HG02678 (cell line): ENCODE measurements around the gene COL4A2.

Experiments
- ATAC-seq: cut with Tn5 transposase; IDR thresholded peaks from one replicate; pipeline ENCODE4 v1.9.1; 2021; ENCODE audit warnings: mild to moderate bottlenecking, moderate library complexity; ENCODE audit not compliant: unreplicated experiment

COL4A2 gene

DNA sequence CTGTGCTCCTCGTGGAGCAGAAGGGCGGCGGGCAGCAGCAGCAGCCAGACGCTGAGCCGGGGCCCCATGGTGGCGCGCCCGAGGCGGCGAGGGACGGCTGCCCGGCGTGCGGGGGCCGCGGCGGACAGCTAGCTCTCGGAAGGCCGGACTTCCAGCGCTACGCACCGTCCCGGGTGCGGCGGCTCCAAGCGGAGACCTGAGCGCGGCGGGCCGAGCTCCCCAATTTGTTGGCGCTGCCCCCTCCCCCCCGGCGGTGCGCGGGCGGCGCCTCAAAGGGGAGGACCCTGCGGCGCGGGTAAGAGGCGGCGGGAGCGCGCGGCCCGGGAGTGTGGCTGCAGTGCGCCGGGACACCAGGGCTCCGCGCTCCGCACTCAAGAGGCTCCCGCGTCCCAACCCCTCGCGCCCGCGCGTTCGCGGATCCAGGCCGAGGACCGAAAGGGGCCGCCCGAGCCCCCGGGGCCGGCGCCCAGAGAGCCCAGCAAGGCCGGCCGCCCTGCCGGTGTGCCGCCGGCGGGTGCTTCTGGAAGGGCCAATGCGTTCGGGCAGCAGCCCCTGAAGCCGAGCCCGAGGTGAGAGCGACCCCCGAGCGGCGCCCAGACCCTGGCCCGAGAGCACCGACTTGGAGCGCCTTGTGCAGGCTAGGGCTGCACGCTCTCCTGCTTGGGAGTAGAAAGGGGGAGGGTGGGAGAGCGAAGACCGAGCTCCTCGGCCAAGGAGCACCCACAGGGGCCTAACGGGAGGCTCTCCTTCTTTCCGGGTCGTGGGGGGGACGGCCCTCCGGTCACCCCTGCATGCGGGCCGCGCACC lies at the start of gene COL4A2, which contains the start of gene COL4A1:
Gene COL4A2, plus strand, starts transcription at position 325 of the 807 bp plus-strand sequence. CDS start 620 bp downstream, outside the sequence.
Gene COL4A1, minus strand, starts transcription at position 198 of the 807 bp plus-strand sequence. Its CDS starts 130 bp downstream, at position 68.
- no peak for ATAC-seq

DNA sequence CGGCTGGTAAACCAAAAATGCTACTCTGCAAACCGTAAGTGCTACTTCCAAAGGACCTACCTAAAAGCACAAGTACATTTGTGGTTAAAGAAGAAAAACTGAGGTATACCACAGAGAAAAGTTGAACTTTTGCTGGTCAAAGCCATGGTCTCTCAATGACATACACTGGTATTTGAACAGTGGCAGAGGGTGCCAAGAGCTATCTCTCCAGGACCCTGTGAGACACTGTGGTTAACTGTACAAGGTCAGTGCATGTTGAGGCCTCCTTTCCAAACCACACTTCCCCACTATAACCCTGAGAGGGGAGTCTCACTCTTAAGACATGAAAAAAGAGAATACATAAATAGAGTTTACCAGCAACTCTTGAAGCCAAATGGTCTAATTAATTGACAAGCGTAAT lies 49.7 kb upstream of the COL4A2 start:
- no peak for ATAC-seq

DNA sequence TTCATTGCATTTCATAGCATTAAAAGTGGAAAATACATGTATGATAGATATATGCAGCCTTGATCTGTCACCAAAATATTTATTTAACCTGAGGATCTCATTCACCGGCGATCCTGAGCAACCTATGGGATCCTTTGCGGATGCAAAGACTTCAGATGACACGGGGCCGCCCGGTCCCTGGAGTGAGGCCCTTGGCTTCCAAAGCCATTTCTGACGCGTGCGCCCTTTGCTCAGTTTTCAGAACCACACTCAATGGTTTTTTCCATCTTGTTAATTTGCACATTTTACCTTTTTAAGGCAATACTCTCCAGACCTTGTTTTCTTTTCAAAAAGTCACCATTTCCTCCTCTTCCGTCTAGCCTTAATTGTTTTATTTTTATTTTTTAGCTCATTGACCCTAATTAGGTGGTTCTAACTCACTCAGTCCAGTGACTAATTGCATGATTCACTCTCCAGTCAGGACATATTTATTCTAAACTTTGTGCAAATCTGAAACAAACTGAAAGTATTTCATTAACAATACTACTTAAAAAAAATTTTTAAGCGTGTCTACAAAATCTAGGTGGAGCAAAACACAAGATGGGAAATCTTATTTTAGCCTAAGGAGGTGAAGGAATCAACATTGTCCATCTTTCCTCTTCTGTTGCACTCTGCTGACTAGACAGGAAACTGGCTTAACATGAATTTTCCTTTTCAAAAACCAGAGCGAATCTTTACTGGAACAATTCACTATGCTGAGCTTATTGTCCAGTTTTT lies 48.0 kb upstream of the COL4A2 start:
- no peak for ATAC-seq

DNA sequence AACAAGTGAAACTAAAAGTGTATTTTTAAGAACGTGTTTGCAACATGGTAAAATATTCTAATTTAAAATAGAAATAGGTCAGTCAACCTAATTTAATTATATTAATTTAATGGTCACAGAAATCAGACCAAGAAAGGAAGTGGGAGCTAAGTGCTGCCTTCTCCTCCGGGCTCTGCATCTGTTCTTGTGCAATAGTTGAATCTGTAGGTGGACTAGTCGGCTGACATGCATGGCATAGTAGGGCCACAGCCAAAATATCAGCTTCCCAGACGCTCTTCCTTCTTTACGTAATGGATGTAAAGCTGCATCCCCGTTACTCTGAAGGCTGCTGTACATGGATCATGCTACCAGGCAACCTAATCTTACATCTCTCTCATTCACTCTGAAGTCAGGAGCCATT lies 47.4 kb upstream of the COL4A2 start:
- no peak for ATAC-seq

DNA sequence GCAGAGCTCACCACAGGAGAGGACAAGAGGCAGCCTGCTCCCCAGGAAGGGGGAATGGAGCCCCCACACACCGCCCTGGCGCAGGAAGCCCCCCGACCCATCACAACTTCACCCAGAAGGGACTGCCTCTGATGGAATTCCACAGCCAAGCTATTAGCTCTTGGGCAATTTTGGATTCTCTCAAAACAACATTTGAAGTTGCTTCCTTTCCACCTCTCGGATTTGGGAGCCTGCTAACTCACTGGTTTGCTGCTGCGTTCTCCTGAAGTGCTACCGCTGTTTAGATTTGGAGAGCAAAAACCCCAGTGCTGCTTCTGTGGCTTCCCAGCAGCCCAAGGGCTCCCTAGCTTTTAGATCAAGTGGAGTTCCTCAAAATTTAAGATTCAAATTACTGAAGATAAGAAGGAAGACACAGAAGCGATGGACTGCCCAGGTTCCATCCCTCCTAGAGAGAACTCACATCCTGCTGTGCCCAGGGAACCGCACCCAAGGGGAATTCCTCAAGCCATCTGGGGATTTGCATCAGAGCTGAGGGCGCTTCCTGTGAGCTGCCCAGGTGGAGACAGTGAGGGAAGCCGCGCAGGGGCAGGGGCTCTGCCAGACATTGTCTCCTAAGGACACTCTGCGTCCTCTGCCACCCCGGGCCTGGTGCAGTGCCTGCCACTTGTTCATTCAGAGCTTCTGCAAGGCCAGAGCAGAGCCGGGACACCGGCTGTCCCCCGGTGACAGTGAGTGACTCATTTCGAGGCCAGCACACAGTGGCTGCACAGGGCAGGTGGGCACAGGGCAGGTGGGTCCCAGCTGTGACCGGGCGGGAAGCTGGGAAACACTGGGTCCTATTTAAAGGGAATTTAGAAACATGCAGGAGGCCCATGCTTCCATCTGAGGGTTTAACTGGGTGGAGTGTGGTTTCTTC lies 45.7 kb upstream of the COL4A2 start:
- ATAC-seq: no peak

DNA sequence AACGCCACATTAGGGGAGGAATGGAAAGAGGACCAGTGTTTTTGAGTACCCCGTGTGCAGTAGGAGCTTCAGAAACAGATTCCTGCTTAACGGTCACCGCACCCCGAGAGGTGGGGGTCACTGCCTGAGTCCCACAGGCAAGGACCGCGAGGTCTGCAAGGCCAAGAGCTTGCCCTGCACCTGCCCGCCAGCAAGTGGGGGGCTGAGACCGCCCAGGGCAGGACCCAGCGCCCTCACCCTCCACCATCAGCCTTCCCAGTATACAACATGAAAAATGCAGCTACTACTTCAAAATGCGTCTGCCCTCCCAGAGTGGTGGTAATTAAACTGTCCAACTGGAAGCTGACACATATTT lies 45.0 kb upstream of the COL4A2 start:
- no peak for ATAC-seq

DNA sequence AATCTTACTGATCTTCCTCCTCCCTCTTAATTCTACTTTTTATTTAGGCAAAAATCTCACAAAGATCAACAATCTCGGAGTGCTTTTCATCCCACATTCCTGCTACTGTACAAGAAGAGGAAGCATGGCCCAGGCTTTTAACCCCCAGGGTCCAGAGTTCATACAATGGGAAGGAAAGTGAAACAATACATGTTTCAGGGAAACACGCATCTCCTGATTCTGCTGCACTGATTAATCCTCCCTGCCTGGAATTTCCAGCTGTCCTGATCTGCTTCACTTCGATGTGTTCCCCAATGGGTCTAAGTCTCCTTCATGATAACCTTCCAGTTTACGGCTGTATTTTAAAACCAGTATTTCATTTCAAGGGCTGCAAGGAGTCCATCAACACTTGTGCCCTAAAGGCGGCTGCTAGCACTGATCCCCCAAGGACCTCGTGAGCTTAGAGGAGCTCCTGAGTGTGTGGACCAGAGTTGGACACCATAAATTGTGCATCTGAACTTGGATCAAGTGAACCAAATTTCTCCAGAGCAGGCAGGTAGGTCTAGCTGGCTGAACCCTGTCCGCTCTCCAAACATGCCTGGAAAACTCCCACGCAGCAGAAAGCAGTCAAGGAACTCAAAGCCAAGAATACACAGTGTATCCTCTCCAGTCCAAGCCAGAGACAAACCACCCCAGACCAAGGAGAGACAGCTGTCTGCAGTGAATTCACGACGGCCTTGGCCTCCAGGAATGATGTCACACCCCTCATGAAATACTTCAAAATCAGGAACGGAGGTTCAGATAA lies 44.4 kb upstream of the COL4A2 start:
- no peak for ATAC-seq

DNA sequence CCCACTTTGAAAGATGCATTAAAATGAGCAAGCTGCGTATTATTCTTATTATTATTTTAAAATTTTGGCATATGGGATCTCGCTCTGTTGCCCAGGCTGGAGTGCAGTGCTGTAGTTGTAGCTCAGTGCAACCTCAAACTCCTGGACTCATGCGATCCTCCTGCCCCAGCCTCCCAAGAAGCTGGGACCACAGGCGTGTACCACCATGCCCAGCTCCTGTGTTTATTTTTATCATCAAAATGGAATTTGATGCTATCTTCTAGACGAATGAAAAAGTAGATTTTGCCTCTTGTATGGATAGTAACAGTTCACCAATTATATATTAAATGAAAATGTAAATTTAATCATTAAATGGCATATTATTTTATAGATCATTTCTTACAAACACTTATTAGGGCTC lies 43.7 kb upstream of the COL4A2 start:
- ATAC-seq: no peak

DNA sequence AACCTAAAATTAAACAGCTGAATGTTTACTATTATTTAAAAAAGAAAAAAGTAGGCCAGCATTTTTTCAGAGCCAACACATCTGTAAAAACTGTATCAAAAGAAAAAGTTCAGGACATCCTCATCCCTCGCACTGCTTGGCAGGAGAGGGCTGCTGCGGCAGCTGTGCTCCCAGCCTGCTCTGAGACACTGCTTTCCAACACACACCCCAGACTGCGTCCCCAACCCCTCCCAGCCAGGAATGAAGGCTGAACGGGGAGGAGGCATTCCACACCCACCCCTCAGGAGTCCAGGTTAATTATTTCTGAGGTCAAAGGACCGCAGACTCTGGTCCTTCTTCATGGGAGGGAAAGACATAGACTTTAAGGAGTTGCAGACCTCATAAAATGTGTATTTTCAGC lies 43.2 kb upstream of the COL4A2 start:
- ATAC-seq: no peak

DNA sequence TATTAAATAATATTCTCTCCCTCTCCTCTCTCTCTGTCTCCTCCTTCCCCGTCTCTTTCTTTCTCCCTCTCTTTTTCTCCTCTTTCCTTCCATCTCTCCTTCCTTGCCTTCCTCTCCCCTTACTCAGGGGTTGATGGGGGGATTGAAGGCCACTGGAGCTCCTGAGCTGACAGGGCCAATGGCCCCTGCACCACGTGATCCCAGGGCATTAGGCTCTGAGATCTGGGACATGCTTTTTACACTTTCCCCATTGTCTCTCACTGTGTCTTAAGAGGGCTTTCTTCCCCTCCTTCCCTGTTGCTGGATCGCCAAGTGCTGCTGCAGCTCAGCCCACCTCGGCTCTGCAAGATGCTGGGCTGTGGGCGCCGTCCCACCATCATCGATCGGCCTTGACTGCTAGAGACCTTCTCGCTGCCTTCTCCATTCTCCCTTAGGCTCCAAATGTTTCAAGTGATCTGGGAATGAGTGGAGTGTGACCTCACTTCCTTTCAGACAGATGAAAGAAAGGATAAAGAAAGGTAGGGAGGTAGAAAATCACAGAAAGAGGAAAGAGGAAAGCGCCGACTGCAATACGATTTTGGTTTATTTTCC lies 42.3 kb upstream of the COL4A2 start:
- ATAC-seq: no peak

DNA sequence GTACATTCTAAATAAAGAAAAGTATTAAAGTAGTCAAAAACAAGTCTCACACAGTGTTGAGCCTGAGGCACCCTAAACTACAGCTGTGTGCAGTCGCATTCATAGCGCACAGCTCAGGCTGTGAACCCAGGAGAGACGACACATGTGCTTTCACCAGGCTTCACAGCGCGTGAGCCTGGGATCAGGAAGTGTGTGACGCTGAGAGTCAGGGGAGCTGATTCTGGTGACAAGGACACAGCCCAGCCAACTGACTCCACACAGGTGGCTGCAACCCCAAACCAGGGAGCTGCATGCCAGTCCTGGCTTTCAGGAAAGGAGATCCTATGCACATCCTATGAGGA lies 41.8 kb upstream of the COL4A2 start:
- ATAC-seq: no peak

DNA sequence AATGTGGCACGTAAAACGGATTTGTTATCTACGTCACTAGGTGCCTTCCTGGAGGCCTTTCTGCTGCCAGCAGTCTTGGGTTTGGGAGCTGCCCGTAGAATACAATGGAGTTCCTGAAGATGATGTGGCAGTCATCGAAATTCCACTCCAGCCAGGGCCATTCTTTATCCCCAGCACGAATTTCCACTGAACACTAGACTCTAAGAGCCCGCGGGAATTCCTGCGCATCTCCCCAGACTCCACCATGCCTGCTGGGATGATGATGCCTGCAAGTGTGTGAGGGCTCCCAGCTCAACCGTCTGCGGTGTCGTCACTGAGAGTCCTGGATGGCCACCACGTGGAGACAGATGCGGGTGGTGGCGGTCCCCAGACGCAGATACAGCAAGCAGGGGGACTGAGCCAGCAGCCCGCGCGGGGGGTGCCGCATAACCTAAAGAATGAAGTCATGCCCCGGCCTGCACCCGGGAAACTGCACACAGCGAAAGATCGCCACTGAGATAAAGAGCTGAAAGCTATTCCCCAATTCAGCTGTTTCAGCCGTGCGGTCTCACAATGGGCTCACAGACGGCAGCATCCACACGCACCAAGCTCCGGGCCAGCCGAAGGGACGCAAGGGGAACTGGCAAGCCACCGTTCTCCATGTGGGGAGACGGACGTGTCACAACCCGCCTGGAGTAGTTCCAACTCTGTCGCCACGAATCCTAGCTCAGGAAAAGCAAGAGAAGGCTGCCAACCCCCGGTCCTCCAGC lies 41.2 kb upstream of the COL4A2 start:
- no peak for ATAC-seq

DNA sequence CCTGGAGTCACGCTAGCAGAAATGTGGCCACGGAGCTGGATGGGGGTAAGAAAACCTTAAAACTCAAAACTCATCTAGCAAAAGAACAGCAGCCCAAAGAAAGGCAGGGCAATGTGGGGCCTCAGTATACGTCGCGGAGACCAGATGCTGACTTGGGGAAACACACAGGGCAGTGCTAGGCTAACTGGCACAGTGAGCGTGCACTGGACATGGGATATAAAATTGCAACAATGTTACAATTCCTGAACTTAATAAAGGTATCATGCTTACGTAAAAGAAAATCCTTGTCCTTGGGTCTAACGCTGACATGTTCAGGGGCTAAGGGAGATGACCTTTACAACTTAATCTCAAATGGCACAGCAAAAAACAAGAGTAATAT lies 40.7 kb upstream of the COL4A2 start:
- ATAC-seq: no peak

DNA sequence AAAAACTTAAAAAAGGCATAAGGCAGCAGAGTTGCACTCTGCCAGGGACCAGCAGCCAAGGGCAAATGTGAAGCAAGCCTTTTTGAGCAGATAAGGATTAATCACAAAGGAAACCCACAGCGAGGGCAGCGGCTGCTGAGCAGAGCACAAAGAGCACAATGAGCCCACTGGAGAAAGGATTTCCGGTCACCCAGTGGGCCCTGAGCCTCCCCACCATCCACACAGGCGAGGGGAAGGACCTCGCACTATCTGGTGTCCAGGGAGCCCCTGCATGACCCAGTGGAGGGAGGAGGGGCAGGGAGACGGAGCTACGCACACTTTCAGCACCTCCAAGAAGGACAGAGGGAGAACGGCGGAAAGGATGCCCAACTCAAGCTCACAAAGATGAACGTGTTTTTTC lies 40.1 kb upstream of the COL4A2 start:
- no peak for ATAC-seq

DNA sequence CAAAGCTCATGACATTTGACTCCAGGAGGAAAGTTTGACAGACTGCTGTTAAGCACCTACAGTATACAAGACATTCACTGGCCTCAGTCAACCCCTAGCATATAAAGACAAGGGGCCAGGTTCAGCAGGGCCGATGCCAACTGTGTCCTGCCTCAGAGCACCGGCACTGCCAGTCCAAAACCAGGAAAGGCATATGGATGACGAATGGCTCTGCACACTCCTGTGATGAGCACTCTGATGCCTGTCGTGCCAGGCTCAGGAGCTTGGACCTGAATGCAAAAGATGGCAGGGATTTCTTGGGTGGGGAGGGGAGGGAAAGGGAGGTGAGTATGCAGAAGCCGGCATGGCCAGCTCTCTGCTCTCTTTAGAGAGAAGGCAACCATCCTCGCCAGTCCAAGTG lies 39.0 kb upstream of the COL4A2 start:
- ATAC-seq: no peak

DNA sequence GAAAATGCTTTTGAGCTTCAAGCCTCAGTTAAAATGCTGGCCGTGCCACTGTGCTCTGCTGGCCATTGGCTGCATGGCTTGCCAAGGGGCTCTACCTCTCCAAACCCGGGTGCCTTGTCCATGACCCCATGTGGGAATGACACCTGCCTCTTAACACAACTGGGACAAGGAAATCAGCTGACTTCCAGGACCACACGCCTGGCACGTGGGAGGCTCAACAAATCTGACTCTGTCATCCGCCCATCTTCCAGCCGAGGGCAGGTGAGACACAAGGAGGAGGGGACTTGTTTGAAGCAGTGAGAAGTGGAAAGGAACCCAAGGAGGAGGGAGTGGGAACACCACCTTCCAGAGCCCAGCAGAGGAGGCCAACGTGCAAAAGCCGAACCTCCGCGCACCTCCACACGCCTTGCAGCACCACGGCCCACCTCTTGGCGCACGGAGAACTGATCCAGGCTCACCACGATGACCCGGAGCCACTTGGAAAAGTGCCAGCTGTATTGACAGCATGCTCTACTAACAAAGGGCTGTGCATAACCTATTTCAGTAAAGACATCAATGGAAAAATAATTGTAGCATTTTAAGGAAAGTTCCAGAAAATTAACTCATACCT lies 38.4 kb upstream of the COL4A2 start:
- ATAC-seq: no peak

DNA sequence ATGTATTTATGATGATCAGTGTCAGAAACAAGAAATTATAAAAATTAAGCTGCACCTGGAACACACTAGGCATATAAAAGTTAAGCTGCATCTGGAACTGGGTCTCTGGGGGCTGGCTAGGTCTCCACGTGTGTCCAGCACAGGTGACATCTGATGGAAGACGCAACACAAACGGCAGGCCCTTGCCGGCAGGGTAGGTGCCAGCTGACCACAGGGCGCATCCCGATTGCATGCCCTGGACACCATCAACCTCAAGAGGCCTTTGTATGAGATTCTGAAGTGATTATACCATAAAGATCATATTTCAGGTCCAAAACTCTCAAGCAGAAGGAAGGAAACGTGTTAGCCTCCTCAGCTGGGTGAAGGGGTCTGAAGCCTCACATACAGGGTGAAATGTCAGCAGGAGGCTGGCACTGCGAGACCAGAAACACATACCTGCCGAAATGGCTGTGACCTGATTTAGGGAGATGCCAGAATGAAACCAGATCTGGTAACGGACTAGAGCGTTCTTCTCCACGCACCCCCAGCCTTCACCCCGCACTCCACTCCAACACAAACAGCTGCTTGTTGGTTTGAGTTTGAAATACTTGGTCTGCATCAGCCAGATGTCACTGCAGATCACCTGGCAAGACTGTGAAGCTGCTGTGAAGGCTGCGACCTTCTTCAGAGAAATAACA lies 37.4 kb upstream of the COL4A2 start:
- no peak for ATAC-seq

DNA sequence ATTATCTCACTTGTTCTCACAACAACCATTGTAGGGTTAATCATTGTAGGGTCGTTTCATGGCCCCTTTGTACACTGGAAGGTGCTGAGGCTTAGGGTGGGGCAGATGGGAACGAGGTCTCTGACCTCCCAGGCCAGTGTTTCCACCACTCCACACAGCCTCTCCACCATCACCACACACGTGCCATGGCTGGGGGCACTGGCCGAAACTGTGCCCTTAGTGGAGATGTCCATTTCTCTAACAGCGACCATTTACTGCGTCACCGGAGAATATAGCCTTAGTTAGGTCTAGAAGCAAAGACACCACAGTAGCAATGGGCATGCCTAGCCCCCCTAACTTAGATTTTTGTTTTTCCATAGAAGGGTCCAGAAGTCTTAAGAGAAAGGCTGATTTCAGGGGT lies 36.6 kb upstream of the COL4A2 start:
- ATAC-seq: no peak

DNA sequence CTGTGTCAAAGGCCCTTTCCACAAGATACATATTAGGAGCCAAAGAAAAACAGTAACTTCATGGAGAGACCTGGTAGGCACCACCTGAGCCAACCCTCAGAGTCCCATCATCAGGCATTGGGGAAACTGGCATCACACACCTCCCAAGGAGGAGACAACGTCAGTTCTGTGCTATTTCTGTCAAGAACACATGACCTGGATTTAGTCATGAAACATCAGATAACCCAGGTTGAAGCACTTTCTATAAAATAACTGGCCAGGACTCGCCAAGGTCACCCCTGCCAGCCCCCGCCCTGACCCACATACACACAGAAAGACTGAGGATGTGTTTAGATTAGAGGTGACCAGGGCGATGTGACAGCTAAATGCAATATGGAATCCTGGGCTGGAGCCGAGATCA lies 35.8 kb upstream of the COL4A2 start:
- ATAC-seq: no peak
